ENCODE data around the gene PAM. TPM values are rescaled to one million over a fixed set of nuclear protein-coding genes. Genes with fewer than 3 reads are reported as not detected.

PAM gene
- total RNA-seq, 6 experiments from 2014 or later: 164 to 266 (median 182) TPM

GRCh38 chr5:102796009-102796408 is 40.9 kb downstream of the PAM start:
- Mint-ChIP-seq H3K9me3 (no peaks in the 10 kb centered on the region), H3K27ac (no peak overlapping the region)
- DNase-seq: no peak

GRCh38 chr5:102796498-102796897 is 41.4 kb downstream of the PAM start:
- TF ChIP-seq CTCF (IDR thresholded peaks at IDR 0.05): no peak
- Mint-ChIP-seq H3K4me3 (no peak overlapping the region), H3K4me1 (ENCODE audit: low read depth) (peaks cover 55% of the 10 kb centered on the region), H3K9me3 (no peaks in the 10 kb centered on the region), H3K27ac (no peak overlapping the region), H3K36me3 (ENCODE audit: low read depth) (no peaks in the 10 kb centered on the region), H3K27me3 (ENCODE audit: insufficient read depth) (peaks cover 3% of the 10 kb centered on the region)
- no peak for DNase-seq

More at GRCh38 chr5:102796009-102796408, 40.9 kb downstream of the PAM start:
- no peaks in the 10 kb centered on the region for H3K36me3 Mint-ChIP-seq (ENCODE audit: low read depth)
- no peak for TF ChIP-seq CTCF (IDR thresholded peaks at IDR 0.05)
- H3K27me3 Mint-ChIP-seq (ENCODE audit: insufficient read depth): peaks cover 3% of the 10 kb centered on the region
- peaks cover 55% of the 10 kb centered on the region for H3K4me1 Mint-ChIP-seq (ENCODE audit: low read depth)
- H3K4me3 Mint-ChIP-seq: no peak overlapping the region

- no peaks in the 10 kb centered on the region for H3K9me3 Mint-ChIP-seq
- no peak overlapping the region for H3K27ac Mint-ChIP-seq
- H3K27me3 Mint-ChIP-seq (ENCODE audit: insufficient read depth): peaks cover 3% of the 10 kb centered on the region
- H3K4me3 Mint-ChIP-seq: no peak overlapping the region
- no peak for DNase-seq
- H3K4me1 Mint-ChIP-seq (ENCODE audit: low read depth): peaks cover 46% of the 10 kb centered on the region
- H3K36me3 Mint-ChIP-seq (ENCODE audit: low read depth): no peaks in the 10 kb centered on the region
- TF ChIP-seq CTCF (IDR thresholded peaks at IDR 0.05): no peak
These were observed 42.3 kb downstream of the PAM start for GRCh38 chr5:102797322-102797884.

GRCh38 chr5:102798104-102798785 is 43.1 kb downstream of the PAM start:
- no peak overlapping the region for H3K27ac Mint-ChIP-seq
- TF ChIP-seq CTCF (IDR thresholded peaks at IDR 0.05): no peak

GRCh38 chr5:102799017-102799416 is 43.9 kb downstream of the PAM start:
- Mint-ChIP-seq H3K27me3 (ENCODE audit: insufficient read depth) (peaks cover 3% of the 10 kb centered on the region), H3K4me1 (ENCODE audit: low read depth) (peaks cover 38% of the 10 kb centered on the region), H3K36me3 (ENCODE audit: low read depth) (no peaks in the 10 kb centered on the region), H3K9me3 (no peaks in the 10 kb centered on the region), H3K27ac (no peak overlapping the region), H3K4me3 (no peak overlapping the region)
- DNase-seq: no peak
- no peak for TF ChIP-seq CTCF (IDR thresholded peaks at IDR 0.05)

More at GRCh38 chr5:102798104-102798785, 43.1 kb downstream of the PAM start:
- DNase-seq: no peak
- H3K36me3 Mint-ChIP-seq (ENCODE audit: low read depth): no peaks in the 10 kb centered on the region
- H3K9me3 Mint-ChIP-seq: no peaks in the 10 kb centered on the region
- H3K27me3 Mint-ChIP-seq (ENCODE audit: insufficient read depth): peaks cover 3% of the 10 kb centered on the region
- no peak overlapping the region for H3K4me3 Mint-ChIP-seq
- H3K4me1 Mint-ChIP-seq (ENCODE audit: low read depth): peaks cover 39% of the 10 kb centered on the region
